Loucy (cell line): ENCODE measurements around the gene FXYD2.

ENCODE experiments used
- H2AFZ ChIP-seq: fragments of 200-600 bp; sonication (generic); 2 replicates; pipeline ENCODE4 v1.6.0; 2016; ENCODE audit warnings: antibody characterized with exemption, mild to moderate bottlenecking, low read length, moderate library complexity
- H3F3A ChIP-seq: fragments of 200-600 bp; 2 replicates; pipeline ENCODE4 v1.6.0; 2016; ENCODE audit warnings: antibody characterized with exemption, low read depth, mild to moderate bottlenecking
- H3K27me3 ChIP-seq: fragments of 200-600 bp; sonication (generic); 2 replicates; pipeline ENCODE4 v1.6.1; 2014; ENCODE audit warnings: low read length, mild to moderate bottlenecking; ENCODE audit not compliant: insufficient read depth, poor library complexity, severe bottlenecking
- H3K36me3 ChIP-seq: fragments of 200-600 bp; sonication (generic); 2 replicates; pipeline ENCODE4 v1.6.1; 2016; ENCODE audit warnings: low read length; ENCODE audit not compliant: insufficient read depth
- H3K4me1 ChIP-seq: fragments of 200-600 bp; sonication (generic); 2 replicates; pipeline ENCODE4 v1.5.1; 2014; ENCODE audit warnings: low read length, mild to moderate bottlenecking; ENCODE audit not compliant: insufficient read depth, poor library complexity, severe bottlenecking
- H3K4me2 ChIP-seq: fragments of 200-600 bp; sonication (generic); 2 replicates; pipeline ENCODE4 v1.6.0; 2014; ENCODE audit warnings: antibody characterized with exemption, low read length, low read depth, mild to moderate bottlenecking; ENCODE audit not compliant: poor library complexity, severe bottlenecking
- H3K4me3 ChIP-seq: fragments of 200-600 bp; sonication (generic); 2 replicates; pipeline ENCODE4 v1.5.1; 2014; ENCODE audit warnings: low read length, mild to moderate bottlenecking, mixed read lengths; ENCODE audit not compliant: poor library complexity, severe bottlenecking
- H3K79me2 ChIP-seq: fragments of 200-600 bp; sonication (generic); 2 replicates; pipeline ENCODE4 v1.6.1; 2014; ENCODE audit warnings: low read length; ENCODE audit not compliant: insufficient read depth
- H3K9ac ChIP-seq: fragments of 200-600 bp; sonication (generic); 2 replicates; pipeline ENCODE4 v1.6.0; 2014; ENCODE audit warnings: mild to moderate bottlenecking, low read depth, low read length, moderate library complexity; ENCODE audit not compliant: poor library complexity, severe bottlenecking
- H3K9me2 ChIP-seq: fragments of 200-600 bp; sonication (generic); replicated peaks from 2 replicates; pipeline ENCODE4 v1.6.1; 2016; ENCODE audit warnings: low read depth, low read length, mixed read lengths
- H3K9me3 ChIP-seq: fragments of 200-600 bp; sonication (generic); 2 replicates; pipeline ENCODE4 v1.6.1; 2014; ENCODE audit warnings: mild to moderate bottlenecking, antibody characterized with exemption, low read length, low read depth; ENCODE audit not compliant: insufficient read depth
- H4K20me1 ChIP-seq: fragments of 200-600 bp; sonication (generic); 2 replicates; pipeline ENCODE4 v1.6.0; 2014; ENCODE audit warnings: antibody characterized with exemption, low read length, mild to moderate bottlenecking; ENCODE audit not compliant: insufficient read depth, poor library complexity, severe bottlenecking
- EZH2phosphoT487 ChIP-seq: fragments of 200-600 bp; IDR thresholded peaks from 2 replicates; pipeline ENCODE4 v1.6.1; 2018; ENCODE audit warnings: antibody characterized with exemption, mild to moderate bottlenecking, moderate library complexity, borderline replicate concordance
- TF ChIP-seq, protein P1 (sequence below): fragments of 200-600 bp; sonication (generic); conservative IDR thresholded peaks from 2 replicates; pipeline ENCODE4 v1.5.1; 2014; ENCODE audit warnings: mild to moderate bottlenecking, antibody characterized with exemption, low read length

The FXYD2 gene

DNA sequence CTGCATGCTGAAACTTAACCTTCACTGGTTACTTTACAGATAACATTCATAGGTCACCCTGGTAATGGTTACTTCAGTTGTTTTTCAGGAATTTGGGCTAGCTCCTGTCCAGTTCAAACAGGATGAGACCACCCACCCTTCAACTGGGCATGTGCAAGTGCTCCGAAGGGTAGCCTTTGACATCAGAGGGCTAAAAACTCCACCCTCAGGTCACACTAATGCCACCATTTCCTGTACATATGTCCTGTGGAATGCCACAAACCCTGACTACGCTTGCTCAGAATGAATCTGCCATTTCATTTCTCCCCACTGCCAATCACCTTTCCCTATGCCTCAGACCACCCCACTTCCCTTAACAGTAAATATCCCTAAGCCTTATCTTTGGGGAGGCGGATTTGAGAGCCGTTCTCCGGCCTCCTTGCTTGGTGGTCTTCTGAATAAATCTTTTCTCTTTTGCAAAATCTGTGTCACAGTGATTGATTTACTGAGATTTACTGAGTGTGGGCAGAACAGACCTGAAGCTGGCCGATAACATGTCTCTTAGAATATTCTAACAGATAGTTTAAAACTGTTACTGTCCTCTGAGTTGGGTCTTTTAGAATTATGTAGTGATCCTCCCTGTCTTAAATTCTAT lies 25.4 kb upstream of the FXYD2 start:
- Histone ChIP-seq H3F3A (no peaks in the 10 kb centered on the region), H2AFZ (no peak overlapping the region), H3K79me2 (no peaks in the 10 kb centered on the region), H3K4me1 (peaks cover 4% of the 10 kb centered on the region), H3K4me2 (no peak overlapping the region), H3K4me3 (no peak overlapping the region), H3K9ac (no peak overlapping the region), H3K9me3 (no peaks in the 10 kb centered on the region), H3K36me3 (no peaks in the 10 kb centered on the region), H3K9me2 (no peaks in the 10 kb centered on the region), H4K20me1 (no peaks in the 10 kb centered on the region), H3K27me3 (no peaks in the 10 kb centered on the region)
- TF ChIP-seq EZH2phosphoT487: no peak
- TF ChIP-seq, protein P1, sequence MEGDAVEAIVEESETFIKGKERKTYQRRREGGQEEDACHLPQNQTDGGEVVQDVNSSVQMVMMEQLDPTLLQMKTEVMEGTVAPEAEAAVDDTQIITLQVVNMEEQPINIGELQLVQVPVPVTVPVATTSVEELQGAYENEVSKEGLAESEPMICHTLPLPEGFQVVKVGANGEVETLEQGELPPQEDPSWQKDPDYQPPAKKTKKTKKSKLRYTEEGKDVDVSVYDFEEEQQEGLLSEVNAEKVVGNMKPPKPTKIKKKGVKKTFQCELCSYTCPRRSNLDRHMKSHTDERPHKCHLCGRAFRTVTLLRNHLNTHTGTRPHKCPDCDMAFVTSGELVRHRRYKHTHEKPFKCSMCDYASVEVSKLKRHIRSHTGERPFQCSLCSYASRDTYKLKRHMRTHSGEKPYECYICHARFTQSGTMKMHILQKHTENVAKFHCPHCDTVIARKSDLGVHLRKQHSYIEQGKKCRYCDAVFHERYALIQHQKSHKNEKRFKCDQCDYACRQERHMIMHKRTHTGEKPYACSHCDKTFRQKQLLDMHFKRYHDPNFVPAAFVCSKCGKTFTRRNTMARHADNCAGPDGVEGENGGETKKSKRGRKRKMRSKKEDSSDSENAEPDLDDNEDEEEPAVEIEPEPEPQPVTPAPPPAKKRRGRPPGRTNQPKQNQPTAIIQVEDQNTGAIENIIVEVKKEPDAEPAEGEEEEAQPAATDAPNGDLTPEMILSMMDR: no peak

DNA sequence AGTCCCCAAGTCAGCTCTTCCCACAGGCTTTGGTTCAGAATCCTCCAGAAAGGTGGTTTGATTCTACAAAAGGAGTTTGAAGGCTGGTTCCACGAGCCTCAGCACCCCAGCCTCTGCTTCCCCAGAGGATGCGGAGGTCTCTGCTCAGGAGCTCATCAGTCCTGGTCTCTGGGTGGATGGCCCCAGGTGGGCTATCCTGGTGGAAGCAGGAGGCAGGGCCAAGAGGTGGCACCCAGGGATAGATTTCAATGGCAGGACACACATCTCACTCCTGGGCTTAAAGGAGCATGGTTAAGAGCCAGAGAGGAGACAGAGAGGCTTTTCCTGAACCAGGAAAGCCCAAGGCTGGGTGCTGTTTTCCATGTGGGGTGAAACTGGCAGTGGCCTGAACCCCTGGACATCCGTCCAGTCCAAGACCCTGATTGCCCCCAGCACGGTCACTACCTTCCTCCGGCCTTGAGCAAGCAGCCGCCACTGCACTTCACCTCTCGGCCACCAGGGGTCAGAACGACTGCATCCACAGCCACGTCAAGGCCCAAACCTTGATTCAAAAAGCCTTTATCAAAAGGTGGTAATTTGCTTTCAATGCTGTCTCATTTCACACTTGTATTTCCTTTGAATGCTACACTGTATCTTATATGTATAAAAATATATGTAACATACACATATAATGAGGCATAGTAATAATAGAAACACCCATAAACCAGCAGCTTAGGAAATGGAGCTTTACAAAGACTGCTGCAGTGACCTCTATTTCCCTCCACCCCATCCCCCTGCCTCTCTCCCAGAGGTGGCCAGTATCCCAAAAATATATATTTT lies 19.3 kb upstream of the FXYD2 start:
- Histone ChIP-seq H3K4me3 (no peak overlapping the region), H4K20me1 (no peaks in the 10 kb centered on the region), H3F3A (no peaks in the 10 kb centered on the region), H3K9ac (peak overlapping the region; percentile 30), H3K79me2 (no peaks in the 10 kb centered on the region), H3K9me3 (no peaks in the 10 kb centered on the region), H3K9me2 (no peaks in the 10 kb centered on the region), H3K27me3 (no peaks in the 10 kb centered on the region), H3K4me1 (peaks cover 5% of the 10 kb centered on the region), H3K36me3 (no peaks in the 10 kb centered on the region), H2AFZ (no peak overlapping the region), H3K4me2 (no peak overlapping the region)
- no peak for TF ChIP-seq EZH2phosphoT487
- TF ChIP-seq, protein P1: peak; percentile 99

DNA sequence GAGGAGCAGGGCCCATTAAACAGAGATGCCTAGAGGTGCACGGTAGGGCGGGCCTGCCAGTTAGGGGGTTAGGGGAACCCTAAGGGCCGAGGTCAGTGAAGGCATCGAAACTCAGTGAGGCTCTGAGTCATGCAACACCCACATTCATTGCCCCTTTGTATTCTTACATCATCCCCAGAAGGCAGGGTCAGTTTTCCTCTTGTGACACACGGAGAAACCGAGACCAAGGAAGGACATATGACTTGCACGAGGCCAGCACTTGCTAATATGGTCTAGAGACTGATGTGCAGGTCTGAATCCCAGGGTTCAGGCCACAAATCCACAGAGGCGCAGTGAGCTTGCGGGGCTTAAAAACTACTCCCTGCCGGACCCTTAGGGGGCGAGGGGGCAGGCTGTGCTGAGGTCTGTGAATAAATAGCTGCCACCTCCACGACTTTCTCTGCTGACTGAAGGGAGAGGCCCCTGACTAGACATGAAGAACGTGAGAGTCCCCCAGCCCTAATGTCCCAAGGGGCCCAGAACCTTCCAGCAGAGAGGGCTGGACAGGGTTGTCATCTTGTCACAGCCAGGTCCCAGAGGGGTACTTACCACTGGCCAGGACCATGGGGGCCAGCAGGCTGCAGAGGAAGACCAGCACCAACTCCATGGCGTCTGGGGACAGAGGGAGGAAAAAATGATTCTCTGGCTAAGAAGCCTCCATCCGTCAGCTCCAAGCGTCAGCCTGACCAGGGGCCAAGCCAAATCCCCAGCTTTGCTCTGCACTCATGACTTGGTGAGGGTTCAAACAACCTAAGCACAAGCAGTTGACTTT lies 17.8 kb upstream of the FXYD2 start:
- Histone ChIP-seq H4K20me1 (no peaks in the 10 kb centered on the region), H3K36me3 (no peaks in the 10 kb centered on the region), H3K4me2 (no peak overlapping the region), H3K27me3 (no peaks in the 10 kb centered on the region), H3K4me1 (peaks cover 11% of the 10 kb centered on the region), H3K4me3 (no peak overlapping the region), H3K9me3 (no peaks in the 10 kb centered on the region), H2AFZ (no peak overlapping the region), H3K9ac (no peak overlapping the region), H3K9me2 (no peaks in the 10 kb centered on the region), H3K79me2 (no peaks in the 10 kb centered on the region), H3F3A (no peaks in the 10 kb centered on the region)
- TF ChIP-seq EZH2phosphoT487: no peak
- TF ChIP-seq, protein P1: no peak
